Measurements from ENCODE around the gene RBBP6.
A peak's percentile ranks its signal among the peaks of the same experiment; 100 is the strongest.

The RBBP6 gene

GRCh38 chr16:24523569-24523968 lies 15.8 kb upstream of the RBBP6 start:
- no peak for DNase-seq (ENCODE audit: low read depth)

DNA sequence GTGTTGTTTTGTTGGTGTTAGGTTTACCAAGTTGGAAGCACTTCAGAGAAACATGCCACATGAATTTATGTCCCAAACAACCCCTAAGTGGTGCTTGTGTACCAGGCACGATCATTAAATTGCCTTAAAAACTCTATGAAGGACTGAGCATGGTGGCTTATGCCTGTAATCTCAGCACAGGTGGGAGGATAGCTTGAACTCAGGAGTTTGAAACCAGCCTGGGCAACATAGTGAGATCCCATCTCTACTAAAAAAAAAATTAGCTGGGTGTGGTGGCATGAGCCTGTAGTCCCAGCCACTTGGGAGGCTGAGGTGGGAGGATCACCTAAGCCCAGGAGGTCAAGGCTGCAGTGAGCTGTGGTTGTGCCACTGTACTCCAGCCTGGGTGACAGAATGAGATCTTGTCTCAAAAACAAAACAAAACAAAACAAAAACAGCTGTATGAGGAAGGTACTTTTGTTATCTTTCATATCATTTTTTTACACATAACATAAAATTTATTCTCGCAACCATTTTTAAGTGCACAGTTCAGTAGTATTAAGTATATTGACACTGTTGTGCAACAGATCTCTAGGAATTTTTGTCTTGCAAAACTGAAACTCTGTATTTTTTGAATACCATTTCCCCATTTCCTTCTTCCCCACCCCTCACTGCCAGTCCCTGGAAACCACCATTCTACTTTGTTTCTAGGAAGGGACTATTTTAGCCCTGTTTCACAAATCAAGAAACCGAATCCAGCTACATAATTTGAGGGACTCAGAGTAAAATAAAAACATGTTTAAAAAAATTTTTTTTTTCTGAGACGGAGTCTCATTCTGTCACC lies 14.3 kb upstream of the RBBP6 start:
- DNase-seq (ENCODE audit: low read depth) = peak; percentile 62

DNA sequence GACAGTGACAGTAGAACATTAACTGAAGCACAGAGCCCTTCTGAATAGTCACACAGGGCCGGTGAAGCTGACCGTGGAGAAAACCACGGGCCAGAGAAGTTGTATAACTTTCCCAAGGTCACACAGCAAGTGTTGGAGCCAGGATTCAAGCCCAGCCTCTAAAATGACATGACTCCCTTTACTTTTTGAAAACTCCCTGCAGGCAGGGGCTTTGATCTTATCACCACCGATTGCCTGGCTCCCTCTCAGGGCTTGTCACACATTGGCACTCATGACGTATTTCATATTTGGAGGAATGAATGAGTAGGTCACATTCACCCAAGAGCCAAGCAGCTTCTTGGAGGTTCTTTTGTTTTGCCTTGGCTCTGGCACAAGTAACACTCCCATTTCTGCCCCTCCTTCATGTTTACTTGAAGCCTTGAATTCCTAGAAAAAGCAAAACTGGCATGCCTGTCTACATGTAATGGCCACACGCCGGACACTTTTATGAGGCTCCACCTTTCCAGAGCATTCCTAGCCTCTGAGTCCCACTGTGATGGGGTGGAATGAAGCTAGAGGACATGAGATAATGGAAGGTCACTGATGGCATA lies 13.3 kb upstream of the RBBP6 start:
- DNase-seq (ENCODE audit: low read depth) = peak; percentile 53

GRCh38 chr16:24526701-24527495 lies 12.5 kb upstream of the RBBP6 start:
- DNase-seq (ENCODE audit: low read depth) = no peak

GRCh38 chr16:24531166-24531565 lies 8.2 kb upstream of the RBBP6 start:
- no peak for DNase-seq (ENCODE audit: low read depth)

GRCh38 chr16:24534620-24535019 lies 4.7 kb upstream of the RBBP6 start:
- no peak for DNase-seq (ENCODE audit: low read depth)

DNA sequence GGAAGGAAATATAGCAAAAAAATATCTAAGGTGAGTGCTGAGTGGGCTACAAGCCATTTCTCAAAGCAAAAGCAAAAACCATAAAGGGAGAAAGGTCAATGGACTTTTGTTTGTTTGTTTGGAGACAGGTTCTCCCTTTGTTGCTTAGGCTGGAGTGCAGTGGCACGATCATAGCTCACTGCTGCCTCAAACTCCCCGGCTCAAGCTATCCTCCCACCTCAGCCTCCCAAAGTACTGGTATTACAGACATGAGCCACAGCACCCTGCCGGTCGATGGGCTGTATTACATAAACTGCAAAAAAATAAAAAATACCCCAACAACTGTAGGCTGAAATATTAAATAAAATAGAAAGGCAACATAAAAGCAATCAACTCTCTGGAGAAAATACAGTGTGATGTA lies 3.5 kb upstream of the RBBP6 start:
- no peak for DNase-seq (ENCODE audit: low read depth)

- DNase-seq (ENCODE audit: low read depth) = no peak
Observed at GRCh38 chr16:24536671-24537070, 2.7 kb upstream of the RBBP6 start.

- DNase-seq (ENCODE audit: low read depth) = no peak
Observed at GRCh38 chr16:24537474-24538337, 1.7 kb upstream of the RBBP6 start.

GRCh38 chr16:24538756-24539294 lies 541 bp upstream of the RBBP6 start:
- DNase-seq (ENCODE audit: low read depth) = no peak

GRCh38 chr16:24539850-24540601 lies 660 bp downstream of the RBBP6 start:
- peak; percentile 60 for DNase-seq (ENCODE audit: low read depth)

DNA sequence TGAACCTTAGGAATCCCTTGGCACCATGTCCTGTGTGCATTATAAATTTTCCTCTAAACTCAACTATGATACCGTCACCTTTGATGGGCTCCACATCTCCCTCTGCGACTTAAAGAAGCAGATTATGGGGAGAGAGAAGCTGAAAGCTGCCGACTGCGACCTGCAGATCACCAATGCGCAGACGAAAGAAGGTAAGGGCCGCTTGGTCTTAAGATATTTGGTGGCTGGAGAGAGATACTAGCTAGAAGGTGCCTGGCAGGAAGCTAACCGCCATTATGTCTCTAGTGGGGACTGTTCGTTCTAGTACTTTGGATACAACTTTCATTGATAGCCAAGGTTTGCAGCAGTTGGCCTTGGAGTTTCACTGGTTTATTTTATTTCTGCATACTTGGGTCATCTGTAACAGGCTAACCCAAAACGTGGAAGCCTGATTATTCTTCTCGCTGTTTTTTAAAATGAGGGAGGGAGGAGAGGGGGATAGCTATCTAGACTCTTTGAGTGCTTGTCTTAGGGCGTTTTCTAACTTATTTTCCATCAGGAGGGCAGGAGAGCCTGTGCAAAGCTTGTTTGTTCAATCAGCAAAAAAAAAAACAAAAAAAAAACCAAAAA lies 1.3 kb downstream of the RBBP6 start:
- DNase-seq (ENCODE audit: low read depth) = no peak

DNA sequence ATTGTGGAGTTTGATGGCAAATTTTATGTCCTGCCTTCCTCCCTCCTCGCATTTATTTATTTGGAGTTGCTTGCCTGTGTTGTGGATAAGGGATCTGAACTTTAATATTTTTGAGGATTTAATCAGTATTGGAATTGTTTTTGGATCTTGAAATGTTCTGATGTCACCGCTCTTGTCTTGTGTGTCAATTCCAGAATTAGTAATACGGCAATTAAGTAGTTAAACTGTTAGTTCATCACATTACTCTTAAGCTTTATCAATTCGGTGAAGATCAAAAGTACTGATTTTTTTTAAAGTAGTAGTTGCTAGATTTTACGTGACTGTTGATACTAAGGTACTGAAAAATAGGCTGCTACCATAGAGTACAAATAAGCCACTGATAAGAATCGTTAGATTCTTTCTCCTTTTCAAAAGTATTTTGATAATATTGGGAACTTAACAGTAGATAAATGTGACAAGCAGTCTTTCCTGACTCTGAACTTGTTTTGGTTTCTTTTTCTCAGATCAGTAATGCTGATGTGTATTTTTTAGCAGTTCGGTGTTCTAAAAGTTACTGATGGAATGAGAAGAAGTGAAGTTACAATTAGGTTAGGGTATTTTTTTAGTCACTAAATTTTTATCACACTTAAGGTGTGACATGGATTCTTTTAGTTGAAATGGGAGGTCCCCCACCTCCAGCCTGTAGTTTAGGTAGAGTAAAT lies 2.0 kb downstream of the RBBP6 start:
- DNase-seq (ENCODE audit: low read depth) = no peak

DNA sequence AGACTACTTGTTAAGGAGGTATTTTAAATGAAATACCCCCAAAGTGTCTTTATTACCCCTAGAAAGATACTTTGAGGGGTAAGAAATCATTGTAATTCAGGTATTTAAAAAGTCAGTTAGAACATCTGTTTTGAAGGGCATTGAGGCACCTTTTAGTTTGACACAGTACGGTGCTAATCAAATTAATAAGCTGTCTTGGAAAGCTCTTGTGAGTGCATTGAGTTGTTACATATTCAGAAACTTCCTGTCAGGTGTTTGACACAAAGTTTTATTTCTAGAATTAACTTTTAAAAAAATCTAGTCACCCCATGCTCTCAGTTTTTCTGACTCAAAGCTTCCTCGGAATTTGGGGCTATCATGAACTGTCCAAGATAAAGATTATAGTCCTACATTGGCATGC lies 4.6 kb downstream of the RBBP6 start:
- no peak for DNase-seq (ENCODE audit: low read depth)

DNA sequence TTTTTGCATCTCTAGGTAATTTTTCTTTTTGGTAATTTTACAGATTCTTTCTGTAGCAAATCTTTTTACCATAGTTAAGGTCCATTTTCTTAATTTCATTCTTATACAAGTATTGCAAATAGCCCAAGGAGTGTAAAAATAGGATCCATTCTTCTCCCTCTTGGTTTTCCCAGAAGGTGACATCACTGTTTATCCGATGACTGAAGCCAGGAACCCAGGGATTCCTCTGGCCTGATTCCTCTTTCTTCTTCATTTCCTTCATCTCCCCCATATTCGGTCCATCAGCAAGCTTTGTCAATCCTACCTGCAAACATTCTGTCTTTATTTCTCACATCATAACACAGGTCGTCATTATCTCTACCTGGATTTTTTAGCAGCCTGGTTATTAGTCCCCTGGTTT lies 5.3 kb downstream of the RBBP6 start:
- peak; percentile 11 for DNase-seq (ENCODE audit: low read depth)

GRCh38 chr16:24550295-24550694 lies 10.9 kb downstream of the RBBP6 start:
- no peak for DNase-seq (ENCODE audit: low read depth)

GRCh38 chr16:24552705-24553246 lies 13.4 kb downstream of the RBBP6 start:
- DNase-seq (ENCODE audit: low read depth) = no peak

DNA sequence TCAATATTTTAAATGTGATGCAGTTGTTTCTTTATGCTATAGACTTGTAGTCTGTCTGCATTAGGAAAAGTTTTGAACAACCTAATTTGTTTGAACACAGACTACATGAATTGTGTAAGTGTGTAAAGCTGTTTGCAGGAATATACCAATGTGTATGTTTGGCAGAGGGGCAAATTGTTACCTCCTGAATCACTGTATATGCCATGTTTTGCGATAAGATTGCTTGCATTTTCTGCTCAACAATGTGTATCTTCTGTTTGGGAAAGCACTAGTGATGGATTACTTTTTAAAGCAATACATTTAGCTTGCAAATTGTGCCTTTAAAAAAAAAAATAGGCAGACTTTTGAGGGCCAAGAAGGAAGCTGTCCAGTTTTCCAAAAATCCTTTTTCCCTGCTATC lies 14.6 kb downstream of the RBBP6 start:
- no peak for DNase-seq (ENCODE audit: low read depth)

GRCh38 chr16:24555346-24555872 lies 16.0 kb downstream of the RBBP6 start:
- no peak for DNase-seq (ENCODE audit: low read depth)
